Measurements from ENCODE around the gene ESRRA. TPM values are rescaled to one million over a fixed set of nuclear protein-coding genes. Genes with fewer than 3 reads are reported as not detected.

ESRRA gene
- total RNA-seq, 1 donor from 2014 or later, result 42.3 TPM

GRCh38 chr11:64333556-64333955 is 28.2 kb downstream of the ESRRA start:
- no peak for DNase-seq (ENCODE audit: low spot score)
- Mint-ChIP-seq H3K4me1 (ENCODE audit: unreplicated experiment) (no peaks in the 10 kb centered on the region), H3K27me3 (ENCODE audit: unreplicated experiment) (peaks cover 4% of the 10 kb centered on the region), H3K36me3 (ENCODE audit: low read depth, unreplicated experiment) (no peaks in the 10 kb centered on the region), H3K4me3 (ENCODE audit: unreplicated experiment) (no peak overlapping the region), H3K27ac (ENCODE audit: unreplicated experiment) (no peak overlapping the region), H3K9me3 (ENCODE audit: unreplicated experiment) (no peaks in the 10 kb centered on the region)
- no peak for TF ChIP-seq CTCF (IDR thresholded peaks at IDR 0.05; ENCODE audit: unreplicated experiment)

GRCh38 chr11:64334764-64335735 is 29.7 kb downstream of the ESRRA start:
- peaks cover 8% of the 10 kb centered on the region for H3K27me3 Mint-ChIP-seq (ENCODE audit: unreplicated experiment)
- no peak for DNase-seq (ENCODE audit: low spot score)
- no peaks in the 10 kb centered on the region for H3K9me3 Mint-ChIP-seq (ENCODE audit: unreplicated experiment)
- no peak overlapping the region for H3K4me3 Mint-ChIP-seq (ENCODE audit: unreplicated experiment)
- no peak for TF ChIP-seq CTCF (IDR thresholded peaks at IDR 0.05; ENCODE audit: unreplicated experiment)
- H3K4me1 Mint-ChIP-seq (ENCODE audit: unreplicated experiment), result no peaks in the 10 kb centered on the region
- H3K36me3 Mint-ChIP-seq (ENCODE audit: low read depth, unreplicated experiment), result no peaks in the 10 kb centered on the region
- H3K27ac Mint-ChIP-seq (ENCODE audit: unreplicated experiment), result no peak overlapping the region

GRCh38 chr11:64337538-64338249 is 32.4 kb downstream of the ESRRA start:
- Mint-ChIP-seq H3K36me3 (ENCODE audit: low read depth, unreplicated experiment) (no peaks in the 10 kb centered on the region), H3K9me3 (ENCODE audit: unreplicated experiment) (no peaks in the 10 kb centered on the region), H3K4me1 (ENCODE audit: unreplicated experiment) (peaks cover 4% of the 10 kb centered on the region), H3K4me3 (ENCODE audit: unreplicated experiment) (no peak overlapping the region), H3K27ac (ENCODE audit: unreplicated experiment) (no peak overlapping the region), H3K27me3 (ENCODE audit: unreplicated experiment) (peaks cover 7% of the 10 kb centered on the region)
- no peak for TF ChIP-seq CTCF (IDR thresholded peaks at IDR 0.05; ENCODE audit: unreplicated experiment)
- no peak for DNase-seq (ENCODE audit: low spot score)

- DNase-seq (ENCODE audit: low spot score), result no peak
- no peak overlapping the region for H3K4me3 Mint-ChIP-seq (ENCODE audit: unreplicated experiment)
- no peaks in the 10 kb centered on the region for H3K9me3 Mint-ChIP-seq (ENCODE audit: unreplicated experiment)
- TF ChIP-seq CTCF (IDR thresholded peaks at IDR 0.05; ENCODE audit: unreplicated experiment), result no peak
- H3K36me3 Mint-ChIP-seq (ENCODE audit: low read depth, unreplicated experiment), result no peaks in the 10 kb centered on the region
- no peak overlapping the region for H3K27ac Mint-ChIP-seq (ENCODE audit: unreplicated experiment)
- H3K27me3 Mint-ChIP-seq (ENCODE audit: unreplicated experiment), result peaks cover 4% of the 10 kb centered on the region
- H3K4me1 Mint-ChIP-seq (ENCODE audit: unreplicated experiment), result peaks cover 4% of the 10 kb centered on the region
Observed at GRCh38 chr11:64338716-64339115, 33.4 kb downstream of the ESRRA start.
